ENCODE data around the gene WIPF2.

DNA sequence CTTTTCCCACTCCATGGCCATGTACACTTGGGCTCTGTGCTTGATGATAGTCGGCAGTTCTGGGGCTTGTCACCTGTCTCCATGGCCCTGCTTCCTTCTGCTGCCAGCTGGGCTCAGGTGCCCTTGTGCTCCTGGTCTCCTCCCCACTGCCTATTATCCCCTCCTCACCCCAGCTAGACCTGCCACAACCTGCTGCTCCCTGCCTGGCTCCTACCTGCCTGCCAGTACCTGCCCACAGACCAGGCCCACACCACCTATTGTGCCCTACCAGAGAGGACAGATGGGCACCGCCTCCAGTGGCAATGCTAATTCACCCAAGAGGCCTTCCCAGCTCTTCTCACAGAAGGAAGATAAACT lies 42.4 kb upstream of the WIPF2 start:
- TF ChIP-seq, protein P1, sequence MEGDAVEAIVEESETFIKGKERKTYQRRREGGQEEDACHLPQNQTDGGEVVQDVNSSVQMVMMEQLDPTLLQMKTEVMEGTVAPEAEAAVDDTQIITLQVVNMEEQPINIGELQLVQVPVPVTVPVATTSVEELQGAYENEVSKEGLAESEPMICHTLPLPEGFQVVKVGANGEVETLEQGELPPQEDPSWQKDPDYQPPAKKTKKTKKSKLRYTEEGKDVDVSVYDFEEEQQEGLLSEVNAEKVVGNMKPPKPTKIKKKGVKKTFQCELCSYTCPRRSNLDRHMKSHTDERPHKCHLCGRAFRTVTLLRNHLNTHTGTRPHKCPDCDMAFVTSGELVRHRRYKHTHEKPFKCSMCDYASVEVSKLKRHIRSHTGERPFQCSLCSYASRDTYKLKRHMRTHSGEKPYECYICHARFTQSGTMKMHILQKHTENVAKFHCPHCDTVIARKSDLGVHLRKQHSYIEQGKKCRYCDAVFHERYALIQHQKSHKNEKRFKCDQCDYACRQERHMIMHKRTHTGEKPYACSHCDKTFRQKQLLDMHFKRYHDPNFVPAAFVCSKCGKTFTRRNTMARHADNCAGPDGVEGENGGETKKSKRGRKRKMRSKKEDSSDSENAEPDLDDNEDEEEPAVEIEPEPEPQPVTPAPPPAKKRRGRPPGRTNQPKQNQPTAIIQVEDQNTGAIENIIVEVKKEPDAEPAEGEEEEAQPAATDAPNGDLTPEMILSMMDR (IDR thresholded peaks at IDR 0.05; ENCODE audit: low read depth, low read length): no peak
- no peak for TF ChIP-seq POLR2A (IDR thresholded peaks at IDR 0.05; ENCODE audit: extremely low read depth, insufficient read length)
- TF ChIP-seq, protein P2, sequence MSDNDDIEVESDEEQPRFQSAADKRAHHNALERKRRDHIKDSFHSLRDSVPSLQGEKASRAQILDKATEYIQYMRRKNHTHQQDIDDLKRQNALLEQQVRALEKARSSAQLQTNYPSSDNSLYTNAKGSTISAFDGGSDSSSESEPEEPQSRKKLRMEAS (IDR thresholded peaks at IDR 0.05; ENCODE audit: low read depth, low read length): no peak

Measured in NB4 (cell line).